HAP-1 (cell line): ENCODE data around the gene KIFC3.

Experiments used
- DNase-seq, 2 experiments: peaks; one replicate each; pipeline ENCODE4 v3.0.0-alpha.2; 2016 to 2020; ENCODE audit warnings: low spot score in 2 of 2
- H3K27me3 ChIP-seq: fragments of 250-450 bp; sonication (Bioruptor Pico); 2 replicates; pipeline ENCODE4 v1.5.1; 2020; ENCODE audit warnings: low read depth, mild to moderate bottlenecking, moderate library complexity
- H3K36me3 ChIP-seq: fragments of 250-450 bp; sonication (Bioruptor Pico); replicated peaks from 2 replicates; pipeline ENCODE4 v1.5.1; 2020; ENCODE audit warnings: mild to moderate bottlenecking
- H3K4me1 ChIP-seq: fragments of 250-450 bp; sonication (Bioruptor Pico); 2 replicates; pipeline ENCODE4 v1.5.1; 2020; ENCODE audit warnings: mild to moderate bottlenecking
- H3K4me3 ChIP-seq: fragments of 250-450 bp; sonication (Bioruptor Pico); 2 replicates; pipeline ENCODE4 v1.5.1; 2020; ENCODE audit warnings: mild to moderate bottlenecking, moderate library complexity
- H3K9me3 ChIP-seq: fragments of 250-450 bp; sonication (Bioruptor Pico); 2 replicates; pipeline ENCODE4 v1.5.1; 2020; ENCODE audit warnings: mild to moderate bottlenecking, moderate library complexity
- in situ Hi-C: fragments of 300-500 bp; cut with MboI; formaldehyde crosslinking; loops from 3 replicates; pipeline ENCODE4 v1.14.3; 2020; ENCODE audit warnings: low sequenced_read_pairs, inconsistent platforms, mixed read lengths

Gene KIFC3

DNA sequence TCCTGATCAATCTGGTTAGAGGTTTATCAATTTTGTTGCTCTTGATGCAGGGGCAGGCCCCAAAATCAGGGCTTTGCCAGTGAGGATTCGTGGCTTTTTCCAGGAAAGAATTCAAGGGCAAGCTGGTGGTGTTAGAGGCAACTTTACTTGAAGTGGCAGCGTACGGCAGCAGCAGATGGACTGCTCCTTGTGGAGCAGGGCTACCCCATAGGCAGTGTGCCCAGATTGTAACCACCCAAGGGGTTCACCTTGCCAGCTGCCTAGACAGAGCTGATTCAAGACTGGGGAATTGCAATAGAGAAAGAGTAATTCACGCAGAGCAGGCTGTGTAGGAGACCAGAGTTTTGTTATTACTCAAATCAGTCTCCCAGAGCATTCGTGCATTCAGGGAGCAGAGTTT lies 90.9 kb downstream of the KIFC3 start:
- in situ Hi-C loops: no loop called here
- Histone ChIP-seq H3K4me3 (no peak overlapping the region), H3K9me3 (no peaks in the 10 kb centered on the region), H3K36me3 (no peaks in the 10 kb centered on the region), H3K4me1 (no peaks in the 10 kb centered on the region), H3K27me3 (peaks cover 23% of the 10 kb centered on the region)
- no peak for DNase-seq

DNA sequence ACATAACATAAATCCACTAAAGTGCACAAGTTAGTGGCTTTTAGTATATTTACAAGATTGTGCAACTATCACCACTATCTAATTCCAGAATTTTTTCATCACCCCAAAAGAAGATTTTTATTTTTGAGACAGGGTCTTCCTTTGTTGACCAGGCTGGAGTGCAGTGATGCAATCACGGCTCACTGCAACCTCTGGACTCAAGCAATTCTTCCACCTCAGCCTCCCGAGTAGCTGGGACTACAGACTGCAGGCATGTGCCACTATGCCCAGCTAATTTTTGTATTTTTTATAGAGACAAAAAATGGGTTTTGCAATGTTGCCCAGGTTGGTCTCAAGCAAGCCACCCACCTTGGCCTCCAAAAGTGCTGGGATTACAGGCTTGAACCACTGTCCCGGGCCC lies 92.6 kb downstream of the KIFC3 start:
- Histone ChIP-seq H3K36me3 (no peaks in the 10 kb centered on the region), H3K4me3 (no peak overlapping the region), H3K9me3 (no peaks in the 10 kb centered on the region), H3K27me3 (peaks cover 20% of the 10 kb centered on the region; the same call in 1 of the 2 replicates), H3K4me1 (no peaks in the 10 kb centered on the region)
- no peak for DNase-seq
- in situ Hi-C loops: no loop called here
